ENCODE measurements around the gene NAP1L4.

DNA sequence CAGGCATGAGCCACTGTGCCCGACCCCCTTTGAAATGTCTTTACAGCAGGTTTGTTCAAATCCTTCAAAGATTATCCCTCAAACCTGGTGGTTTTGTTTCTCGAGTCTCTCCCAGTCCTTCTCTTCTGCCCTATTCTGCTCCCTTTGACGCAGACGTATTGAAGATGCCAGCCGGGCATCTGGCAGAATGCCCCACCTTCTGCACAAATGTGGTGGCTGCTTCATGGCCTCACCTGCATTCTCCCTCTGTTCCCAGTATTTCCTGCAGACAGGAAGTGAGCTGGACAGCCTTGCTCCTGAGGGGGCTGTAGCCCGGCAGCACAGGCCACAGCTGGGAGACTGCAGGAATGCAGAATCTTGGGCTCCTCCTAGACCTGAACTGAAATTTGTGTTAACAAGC lies 4.8 kb upstream of the NAP1L4 start:
- TF ChIP-seq BHLHE40 (IDR thresholded peaks at IDR 0.05; ENCODE audit: low read depth, low read length) = no peak
- TF ChIP-seq, protein P1, sequence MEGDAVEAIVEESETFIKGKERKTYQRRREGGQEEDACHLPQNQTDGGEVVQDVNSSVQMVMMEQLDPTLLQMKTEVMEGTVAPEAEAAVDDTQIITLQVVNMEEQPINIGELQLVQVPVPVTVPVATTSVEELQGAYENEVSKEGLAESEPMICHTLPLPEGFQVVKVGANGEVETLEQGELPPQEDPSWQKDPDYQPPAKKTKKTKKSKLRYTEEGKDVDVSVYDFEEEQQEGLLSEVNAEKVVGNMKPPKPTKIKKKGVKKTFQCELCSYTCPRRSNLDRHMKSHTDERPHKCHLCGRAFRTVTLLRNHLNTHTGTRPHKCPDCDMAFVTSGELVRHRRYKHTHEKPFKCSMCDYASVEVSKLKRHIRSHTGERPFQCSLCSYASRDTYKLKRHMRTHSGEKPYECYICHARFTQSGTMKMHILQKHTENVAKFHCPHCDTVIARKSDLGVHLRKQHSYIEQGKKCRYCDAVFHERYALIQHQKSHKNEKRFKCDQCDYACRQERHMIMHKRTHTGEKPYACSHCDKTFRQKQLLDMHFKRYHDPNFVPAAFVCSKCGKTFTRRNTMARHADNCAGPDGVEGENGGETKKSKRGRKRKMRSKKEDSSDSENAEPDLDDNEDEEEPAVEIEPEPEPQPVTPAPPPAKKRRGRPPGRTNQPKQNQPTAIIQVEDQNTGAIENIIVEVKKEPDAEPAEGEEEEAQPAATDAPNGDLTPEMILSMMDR (conservative IDR thresholded peaks at IDR 0.05; ENCODE audit: low read depth, low read length) = no peak
- TF ChIP-seq RAD21 (IDR thresholded peaks at IDR 0.05; ENCODE audit: low read length) = no peak
- no peak for TF ChIP-seq POLR2A (IDR thresholded peaks at IDR 0.05; ENCODE audit: low read depth, low read length)
- TF ChIP-seq MAZ (IDR thresholded peaks at IDR 0.05; ENCODE audit: borderline replicate concordance, low read depth, low read length) = no peak
- TF ChIP-seq RFX5 (IDR thresholded peaks at IDR 0.05; ENCODE audit: low read depth, low read length) = no peak
- no peak for TF ChIP-seq SMC3 (IDR thresholded peaks at IDR 0.05; ENCODE audit: low read depth, low read length)
- TF ChIP-seq RCOR1 (IDR thresholded peaks at IDR 0.05; ENCODE audit: insufficient replicate concordance, low read length) = no peak
- TF ChIP-seq MAFK (IDR thresholded peaks at IDR 0.05; ENCODE audit: low read depth, low read length) = no peak
- TF ChIP-seq, protein P2, sequence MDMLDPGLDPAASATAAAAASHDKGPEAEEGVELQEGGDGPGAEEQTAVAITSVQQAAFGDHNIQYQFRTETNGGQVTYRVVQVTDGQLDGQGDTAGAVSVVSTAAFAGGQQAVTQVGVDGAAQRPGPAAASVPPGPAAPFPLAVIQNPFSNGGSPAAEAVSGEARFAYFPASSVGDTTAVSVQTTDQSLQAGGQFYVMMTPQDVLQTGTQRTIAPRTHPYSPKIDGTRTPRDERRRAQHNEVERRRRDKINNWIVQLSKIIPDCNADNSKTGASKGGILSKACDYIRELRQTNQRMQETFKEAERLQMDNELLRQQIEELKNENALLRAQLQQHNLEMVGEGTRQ (IDR thresholded peaks at IDR 0.05; ENCODE audit: low read depth, low read length) = no peak
- no peak for TF ChIP-seq CEBPB (IDR thresholded peaks at IDR 0.05; ENCODE audit: low read depth, low read length)
- TF ChIP-seq CHD1 (IDR thresholded peaks at IDR 0.05; ENCODE audit: low read depth, low read length) = no peak

All from IMR-90 (cell line).